HG03159 (cell line): ENCODE data around the gene LDLRAP1.
"Not testable (repeated sequence)": the region's sequence is repeated elsewhere in the genome, so short reads cannot be mapped to it uniquely, and the experiment has no call there.

ENCODE experiments used
- ATAC-seq: cut with Tn5 transposase; IDR thresholded peaks from one replicate; pipeline ENCODE4 v1.9.1; 2021; ENCODE audit warnings: mild to moderate bottlenecking, moderate library complexity; ENCODE audit not compliant: unreplicated experiment

The LDLRAP1 gene

DNA sequence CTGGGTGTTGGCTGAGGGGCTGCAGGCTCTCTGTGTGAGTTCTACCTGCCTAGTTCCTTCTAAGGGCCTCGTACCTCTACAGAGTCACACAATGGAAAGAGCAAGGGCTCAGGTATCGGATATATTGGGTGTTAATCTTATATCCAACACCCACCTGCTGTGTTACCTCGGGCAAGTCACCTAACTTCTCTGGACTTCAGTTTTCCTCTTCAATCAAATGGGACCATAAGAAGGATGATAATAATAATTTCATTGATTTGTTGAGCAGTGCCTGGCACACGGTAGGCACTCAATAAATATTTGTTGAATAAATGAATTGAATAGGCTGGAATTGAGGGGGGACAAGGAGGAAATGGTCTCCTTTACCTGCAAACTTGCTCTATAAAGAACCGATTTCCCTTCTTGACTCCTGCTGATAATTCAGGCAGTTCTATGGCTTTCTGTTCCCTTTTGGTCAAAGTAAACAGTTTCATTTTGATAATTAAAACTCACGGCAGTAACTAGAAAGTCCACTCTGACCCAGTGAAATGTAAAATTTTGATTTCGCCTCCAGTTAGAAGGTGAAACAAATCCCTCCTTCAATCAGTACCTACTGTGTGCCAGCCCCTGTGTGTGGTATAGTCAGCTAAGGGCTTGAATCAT is 56.7 kb downstream of the LDLRAP1 start:
- no peak for ATAC-seq

DNA sequence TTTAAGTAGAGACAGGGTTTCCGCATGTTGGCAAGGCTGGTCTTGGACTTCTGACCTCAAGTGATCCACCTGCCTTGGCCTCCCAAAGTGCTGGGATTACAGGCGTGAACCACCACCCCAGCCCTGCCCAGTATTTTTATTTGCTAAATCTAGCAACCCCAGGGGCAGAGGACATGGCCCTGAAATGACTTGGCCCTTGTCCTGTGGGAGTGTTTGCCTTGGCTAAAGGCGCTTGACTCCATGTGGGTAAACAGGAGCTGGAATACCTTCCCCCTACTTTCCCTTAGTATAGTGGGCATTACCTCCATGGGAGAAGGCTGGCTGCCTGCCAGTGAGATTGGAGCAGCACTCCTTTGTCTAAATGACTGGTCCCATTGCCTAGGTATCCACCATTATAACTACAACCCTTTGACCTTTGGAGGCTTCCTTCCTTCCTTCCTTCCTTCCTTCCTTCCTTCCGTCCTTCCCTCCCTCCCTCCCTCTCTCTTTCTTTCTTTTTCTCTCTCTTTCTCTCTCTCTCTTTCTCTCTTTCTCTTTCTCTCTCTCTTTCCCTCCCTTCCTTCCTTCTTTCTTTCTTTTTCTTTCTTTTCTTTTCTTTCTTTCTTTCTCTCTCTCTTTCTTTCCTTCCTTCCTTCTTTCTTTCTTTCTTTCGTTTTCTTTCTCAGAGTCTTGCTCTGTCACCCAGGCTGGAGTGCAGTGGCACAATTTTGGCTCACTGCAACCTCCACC is 57.7 kb downstream of the LDLRAP1 start:
- not testable (repeated sequence) for ATAC-seq

DNA sequence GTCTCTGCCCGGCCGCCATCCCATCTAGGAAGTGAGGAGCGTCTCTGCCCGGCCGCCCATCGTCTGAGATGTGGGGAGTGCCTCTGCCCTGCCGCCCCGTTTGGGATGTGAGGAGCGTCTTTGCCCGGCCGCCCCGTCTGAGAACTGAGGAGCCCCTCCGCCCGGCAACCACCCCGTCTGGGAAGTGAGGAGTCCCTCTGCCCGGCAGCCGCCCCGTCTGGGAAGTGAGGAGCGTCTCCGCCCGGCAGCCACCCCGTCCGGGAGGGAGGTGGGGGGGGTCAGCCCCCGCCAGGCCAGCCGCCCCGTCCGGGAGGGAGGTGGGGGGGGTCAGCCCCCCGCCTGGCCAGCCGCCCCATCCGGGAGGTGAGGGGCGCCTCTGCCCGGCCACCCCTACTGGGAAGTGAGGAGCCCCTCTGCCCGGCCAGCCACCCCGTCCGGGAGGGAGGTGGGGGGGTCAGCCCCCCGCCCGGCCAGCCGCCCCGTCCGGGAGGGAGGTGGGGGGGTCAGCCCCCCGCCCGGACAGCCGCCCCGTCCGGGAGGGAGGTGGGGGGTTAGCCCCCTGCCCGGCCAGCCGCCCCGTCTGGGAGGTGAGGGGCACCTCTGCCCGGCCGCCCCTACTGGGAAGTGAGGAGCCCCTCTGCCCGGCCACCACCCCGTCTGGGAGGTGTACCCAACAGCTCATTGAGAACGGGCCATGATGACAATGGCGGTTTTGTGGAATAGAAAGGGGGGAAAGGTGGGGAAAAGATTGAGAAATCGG is 60.6 kb downstream of the LDLRAP1 start:
- ATAC-seq: not testable (repeated sequence)

DNA sequence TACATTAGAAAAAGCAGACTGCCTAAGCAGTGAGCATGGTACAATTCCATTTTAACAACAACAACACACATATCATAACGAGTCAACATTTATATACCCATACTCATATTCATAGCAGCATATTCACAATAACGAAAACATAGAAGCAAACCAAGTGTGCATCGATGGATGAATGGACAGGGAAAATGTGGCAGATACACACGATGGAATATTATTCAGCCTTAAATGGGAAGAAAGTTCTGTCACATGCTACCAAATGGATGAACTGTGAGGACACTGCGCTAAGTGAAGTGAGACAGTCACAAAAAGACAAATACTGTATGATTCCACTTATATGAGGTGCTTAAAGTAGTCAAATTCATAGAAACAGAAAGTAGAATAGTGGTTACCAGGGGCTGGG is 63.7 kb downstream of the LDLRAP1 start:
- no peak for ATAC-seq

DNA sequence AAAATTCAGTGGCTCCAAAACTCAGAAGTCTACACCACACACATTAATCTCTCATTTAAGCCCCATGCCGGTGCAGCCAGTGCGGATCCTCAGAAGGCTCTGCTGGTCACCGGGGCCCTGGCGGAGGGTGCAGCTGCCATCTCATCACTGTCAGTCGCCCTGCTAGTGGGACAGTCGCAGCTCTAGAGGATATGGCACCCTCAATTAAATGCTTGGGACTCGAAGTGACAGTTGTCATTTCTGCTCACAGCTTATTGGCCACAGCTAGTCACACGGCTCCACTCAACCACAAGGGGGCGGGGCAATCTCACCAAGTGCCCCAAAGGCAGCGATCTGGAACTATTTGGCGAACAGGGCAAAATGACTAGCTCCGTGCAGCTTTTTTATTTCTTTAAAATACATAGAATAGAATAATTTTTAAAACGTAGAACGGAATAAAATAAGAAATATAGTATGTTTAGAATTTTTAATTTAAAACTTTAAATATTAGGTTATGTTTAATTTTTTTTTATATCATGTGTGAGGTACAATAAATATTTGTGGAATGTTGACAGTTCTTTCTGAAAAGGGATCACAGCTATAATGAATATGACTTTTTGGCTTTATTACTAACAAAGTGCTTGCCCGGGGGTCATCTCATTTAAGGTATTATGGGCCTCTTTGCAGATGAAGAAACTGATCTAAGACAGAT is 65.2 kb downstream of the LDLRAP1 start:
- peak; percentile 88 for ATAC-seq

DNA sequence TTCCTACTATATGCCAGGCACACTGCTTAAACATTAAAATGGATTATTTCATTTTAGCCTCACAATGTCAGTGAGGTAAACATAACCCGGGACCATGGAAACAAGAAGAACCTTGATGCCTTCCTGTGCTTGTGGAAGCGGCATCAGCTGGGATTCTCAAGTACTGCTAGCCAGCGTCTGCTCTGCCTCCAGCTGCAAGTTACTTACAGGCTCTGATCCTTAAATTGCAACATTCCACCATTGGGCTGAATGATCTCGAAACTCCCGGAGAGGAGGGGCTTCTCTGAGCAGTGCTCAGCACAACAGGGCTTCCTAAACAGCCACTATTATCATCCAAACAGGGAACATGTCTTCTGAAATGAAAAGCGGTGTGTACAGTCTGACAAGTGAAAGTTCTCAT is 66.5 kb downstream of the LDLRAP1 start:
- no peak for ATAC-seq

DNA sequence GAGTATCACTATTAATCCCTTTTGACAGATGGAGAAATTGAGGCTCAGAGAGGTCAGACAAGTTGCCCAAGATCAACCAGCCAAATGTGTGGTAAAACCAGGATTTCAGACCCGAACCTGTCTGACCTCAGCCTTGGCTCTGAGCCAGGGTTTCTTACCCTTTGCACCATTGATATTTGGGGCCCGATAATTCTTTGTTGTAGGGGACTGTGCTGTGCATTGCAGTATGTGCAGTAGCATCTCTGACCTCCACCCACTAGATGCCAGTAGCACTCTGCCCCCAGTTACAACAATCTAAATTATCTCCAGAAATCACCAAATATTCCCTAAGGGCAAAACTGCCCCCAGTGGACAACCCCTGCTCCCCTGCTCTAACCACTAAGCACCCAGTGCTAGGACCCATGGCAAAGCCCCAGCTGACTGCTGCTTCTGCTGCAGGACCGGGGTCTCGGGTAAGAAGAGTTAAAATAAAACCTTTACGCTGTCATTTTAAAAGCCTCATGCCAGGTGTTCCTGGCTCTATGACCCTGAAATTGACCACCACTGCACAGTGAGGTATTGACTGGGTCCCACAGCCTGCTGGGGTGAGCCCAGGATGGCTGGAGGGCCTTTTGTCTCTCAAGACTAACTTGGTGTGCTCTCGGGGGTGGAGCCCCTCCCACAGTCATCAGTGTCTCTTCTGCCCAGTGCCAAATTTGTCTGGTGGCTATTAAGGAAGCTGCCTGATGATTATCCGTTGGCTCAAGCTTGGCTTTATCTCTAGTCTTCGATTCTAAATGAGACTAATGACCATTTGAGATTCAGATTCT is 67.6 kb downstream of the LDLRAP1 start:
- ATAC-seq: no peak

DNA sequence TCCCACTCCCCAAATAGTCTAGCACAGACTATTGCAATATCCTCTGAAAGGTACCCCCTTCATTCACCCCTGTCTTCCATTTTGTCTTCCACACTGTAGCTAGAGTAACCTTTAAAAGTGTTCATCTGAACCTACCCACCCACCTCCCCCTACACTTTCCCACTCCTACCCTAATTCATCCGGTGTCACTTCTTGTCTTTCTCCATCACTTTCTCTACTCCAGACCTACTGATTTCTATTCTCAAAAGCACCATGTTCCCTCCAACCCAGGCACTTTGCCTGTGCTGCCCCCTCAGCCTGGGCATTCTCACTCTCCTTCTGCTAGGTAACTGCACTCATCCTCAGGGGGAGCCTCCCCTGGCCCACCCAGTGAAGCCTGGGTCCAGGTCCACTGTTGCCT is 68.4 kb downstream of the LDLRAP1 start:
- no peak for ATAC-seq

DNA sequence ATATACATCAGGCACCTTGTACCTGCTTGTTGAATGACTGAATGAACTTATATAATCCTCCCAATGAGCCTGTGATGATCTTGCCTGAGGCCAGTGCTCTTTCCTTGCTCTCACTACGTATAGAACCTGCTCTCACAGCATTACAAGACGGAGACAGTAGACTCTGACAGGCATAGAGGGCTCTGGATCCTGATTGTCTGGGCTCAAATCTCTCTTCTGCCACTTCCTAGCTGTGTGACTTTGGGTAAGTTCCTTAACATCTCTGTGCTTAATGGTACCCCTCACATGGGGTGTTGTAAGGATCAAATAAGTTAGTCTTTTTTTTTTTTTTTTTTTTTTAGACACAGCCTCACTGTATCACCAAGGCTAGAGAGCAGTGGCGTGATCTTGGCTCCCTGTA is 69.0 kb downstream of the LDLRAP1 start:
- ATAC-seq: no peak

DNA sequence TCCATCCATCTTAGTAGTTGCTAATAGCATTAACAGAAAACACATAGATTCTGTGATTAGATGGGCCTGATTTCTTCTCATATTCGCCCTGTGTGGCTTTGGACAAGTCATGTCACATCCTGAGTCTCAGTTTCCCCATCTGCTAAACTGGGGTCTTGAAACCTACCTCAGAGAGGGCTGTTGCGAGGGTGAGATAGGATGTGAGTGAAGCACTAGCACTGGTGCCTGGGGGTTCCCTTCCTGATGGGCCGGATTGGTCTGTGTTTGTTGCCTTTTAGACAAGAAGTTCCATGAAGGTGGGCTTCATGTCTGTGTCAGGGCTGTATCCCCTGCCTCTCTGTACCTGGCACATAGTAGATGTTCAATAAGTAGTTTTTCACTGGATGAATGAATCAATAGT is 69.7 kb downstream of the LDLRAP1 start:
- ATAC-seq: no peak

DNA sequence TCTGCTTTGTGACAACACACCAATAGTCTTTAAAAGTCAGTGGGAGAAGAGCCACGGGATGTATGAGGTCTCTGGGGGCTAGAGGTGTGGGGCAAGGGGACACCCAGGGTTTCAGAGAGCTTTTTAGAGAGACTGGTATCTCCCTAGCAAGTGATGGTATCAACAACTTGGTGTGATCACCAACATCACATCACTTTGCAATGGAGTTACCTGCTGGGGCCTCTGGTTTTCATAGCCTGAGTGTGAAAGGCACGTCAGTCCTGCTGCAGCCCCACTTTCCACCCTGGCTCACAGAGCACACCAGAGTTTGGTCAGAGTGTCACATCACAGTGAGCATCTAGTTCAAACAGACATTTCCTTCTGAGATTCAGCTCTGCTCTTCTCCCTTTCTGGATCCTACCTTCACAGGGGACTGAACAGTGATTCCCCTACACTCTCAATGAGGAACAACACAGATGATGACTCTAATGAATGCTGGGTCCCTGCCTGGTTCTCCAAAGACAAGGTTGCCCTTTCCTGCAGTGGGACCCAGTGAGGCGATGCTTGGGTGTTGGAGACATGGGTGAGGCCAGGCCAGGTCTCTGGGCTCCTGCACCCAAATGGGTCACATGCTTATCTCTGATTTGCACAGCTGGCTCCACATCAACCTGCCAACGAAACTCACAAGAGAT is 71.2 kb downstream of the LDLRAP1 start:
- ATAC-seq: no peak

DNA sequence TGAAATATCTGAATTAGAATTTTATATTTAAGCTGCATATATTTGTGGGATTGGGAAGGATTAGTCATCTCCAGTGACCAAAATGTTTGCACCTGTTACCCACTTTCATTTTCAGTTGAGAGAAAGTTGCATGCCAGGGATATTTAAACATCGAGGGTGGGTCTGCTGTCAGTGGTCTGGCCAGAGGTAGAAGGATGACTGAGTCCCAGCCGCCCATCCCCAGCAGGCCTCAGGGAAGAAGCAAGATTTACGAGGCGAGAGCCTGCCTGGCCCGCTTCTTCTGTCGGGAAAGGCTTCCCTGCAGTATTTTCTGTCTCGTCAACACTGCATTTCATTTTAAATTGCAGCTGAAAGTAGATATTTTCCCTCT is 71.8 kb downstream of the LDLRAP1 start:
- ATAC-seq: no peak

DNA sequence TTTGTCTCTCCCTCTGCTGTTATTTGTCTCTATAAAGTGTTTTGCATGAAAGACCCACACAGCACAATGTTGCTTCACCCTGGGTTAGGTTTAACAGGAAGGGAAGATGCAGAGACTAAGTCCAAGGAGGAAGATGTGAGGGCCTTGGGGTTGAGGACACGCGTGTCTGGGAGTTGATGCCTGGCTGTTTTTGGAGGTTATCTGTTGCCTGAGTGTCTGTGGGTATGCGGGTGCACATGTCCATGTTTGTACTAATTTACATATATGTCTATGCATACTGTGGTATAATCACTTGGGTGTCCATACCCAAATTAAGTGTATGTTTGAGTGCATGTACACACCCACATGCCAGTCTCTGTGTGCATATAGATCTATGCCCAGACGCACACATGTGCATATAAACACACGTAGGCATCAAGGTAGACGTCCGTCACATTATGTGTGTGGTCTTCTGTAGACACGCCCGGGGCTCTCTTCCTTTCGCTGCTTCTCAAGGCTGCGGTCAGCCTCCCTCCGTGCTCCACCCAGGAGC is 72.2 kb downstream of the LDLRAP1 start:
- no peak for ATAC-seq

DNA sequence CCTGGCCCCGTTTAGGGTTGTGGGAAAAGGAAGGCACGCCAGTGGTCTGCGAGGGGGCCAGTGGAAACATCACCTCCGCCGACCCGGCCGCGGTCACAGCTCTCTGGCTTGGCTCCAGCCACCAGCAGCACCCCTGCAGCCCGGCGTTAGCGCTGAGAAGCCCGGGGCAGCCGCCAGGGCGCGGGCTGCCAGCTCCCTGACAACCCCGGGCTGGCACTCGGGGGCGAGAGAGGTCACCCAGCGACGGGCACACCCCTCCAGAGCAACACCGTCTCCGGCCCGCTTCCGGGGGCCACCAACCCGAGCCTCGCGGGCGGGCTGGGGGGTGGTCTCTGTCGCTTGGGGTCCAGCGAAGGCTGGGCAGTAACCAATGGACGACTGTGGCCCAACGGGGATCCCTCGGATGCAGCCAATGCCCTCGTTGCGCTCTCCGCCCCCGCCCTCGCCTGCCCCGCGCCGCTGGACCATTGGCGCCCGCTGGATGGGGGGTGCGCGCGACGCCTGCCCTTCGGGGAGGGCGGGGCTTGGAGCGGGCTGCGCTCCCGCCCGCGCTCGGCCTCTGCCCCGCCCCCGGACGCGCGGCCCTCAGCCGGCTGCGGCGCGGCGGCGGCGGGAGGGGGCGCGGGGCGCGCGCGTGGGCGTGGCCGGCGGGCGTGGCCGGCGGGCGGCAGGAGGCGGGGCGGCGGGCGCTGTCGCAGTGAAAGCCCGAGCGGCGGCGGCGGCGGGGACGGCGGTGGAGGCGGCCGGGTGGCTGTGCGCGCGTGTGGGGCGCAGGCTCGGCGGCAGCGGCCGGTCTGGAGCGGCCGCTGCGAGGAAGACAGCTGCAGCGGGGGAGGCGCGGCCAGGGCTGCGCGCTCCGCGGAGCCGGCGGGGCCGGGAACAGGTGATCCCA is 72.9 kb downstream of the LDLRAP1 start, which contains the start of gene MAN1C1:
Gene MAN1C1 (plus strand): TSS at position 697 of the 892 bp plus-strand sequence. CDS start 1,007 bp downstream, outside the sequence.
- peak; percentile 56 for ATAC-seq

DNA sequence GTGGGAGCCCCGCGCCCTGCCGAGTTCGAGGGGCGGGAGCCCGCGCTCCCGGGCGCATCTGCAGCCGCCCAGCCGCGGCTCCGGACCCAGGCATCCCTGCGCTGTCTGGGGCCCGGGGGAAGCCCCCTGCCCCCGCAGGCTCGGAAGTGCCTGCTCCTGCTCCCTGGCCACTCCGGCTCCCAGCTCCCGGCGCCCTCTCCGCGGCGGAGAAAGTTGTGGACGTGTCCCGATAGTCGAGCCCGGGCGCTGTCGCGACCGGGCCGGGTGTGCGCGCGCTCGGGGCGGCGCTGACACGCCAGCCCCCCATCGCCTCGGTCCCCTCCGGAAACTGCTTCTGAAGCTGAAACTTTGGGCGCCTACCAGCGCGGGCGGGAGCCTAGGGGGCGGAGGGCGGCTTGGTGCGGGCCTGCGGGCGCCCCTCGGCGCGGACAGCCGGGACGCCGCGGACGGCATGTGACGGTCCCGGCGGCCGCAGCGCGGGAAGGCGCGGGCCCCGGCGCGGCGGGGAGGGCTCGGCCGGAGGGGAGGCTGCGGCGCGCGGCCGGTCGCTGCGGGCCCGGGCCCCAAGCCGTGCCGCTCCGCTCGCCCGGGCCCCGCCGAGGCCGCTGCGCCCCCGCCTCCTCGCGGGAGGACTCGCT is 73.7 kb downstream of the LDLRAP1 start:
- no peak for ATAC-seq

DNA sequence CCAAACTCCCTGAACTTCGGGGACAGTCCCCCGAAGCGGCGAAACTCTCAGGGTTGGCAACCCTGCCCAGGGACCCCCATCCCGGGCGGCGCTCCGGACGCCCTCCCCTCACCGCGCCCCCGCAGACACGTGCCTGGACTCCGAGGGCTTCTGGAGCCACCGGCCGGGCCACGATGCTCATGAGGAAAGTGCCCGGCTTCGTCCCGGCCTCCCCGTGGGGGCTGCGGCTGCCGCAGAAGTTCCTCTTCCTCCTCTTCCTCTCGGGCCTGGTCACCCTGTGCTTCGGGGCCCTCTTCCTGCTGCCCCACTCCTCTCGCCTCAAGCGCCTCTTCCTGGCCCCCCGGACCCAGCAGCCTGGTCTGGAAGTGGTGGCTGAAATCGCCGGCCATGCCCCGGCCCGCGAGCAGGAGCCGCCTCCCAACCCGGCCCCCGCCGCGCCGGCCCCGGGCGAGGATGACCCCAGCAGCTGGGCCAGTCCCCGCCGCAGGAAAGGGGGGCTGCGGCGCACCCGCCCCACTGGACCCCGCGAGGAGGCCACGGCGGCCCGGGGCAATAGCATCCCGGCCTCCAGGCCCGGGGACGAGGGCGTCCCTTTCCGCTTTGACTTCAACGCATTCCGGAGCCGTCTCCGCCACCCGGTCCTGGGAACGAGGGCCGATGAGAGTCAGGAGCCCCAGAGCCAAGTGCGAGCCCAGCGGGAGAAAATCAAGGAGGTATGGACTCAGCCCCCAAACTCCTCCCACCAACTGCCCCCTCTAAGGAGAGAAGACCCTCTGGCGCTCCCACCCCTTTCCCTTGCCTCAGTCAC is 74.4 kb downstream of the LDLRAP1 start:
- ATAC-seq: no peak

DNA sequence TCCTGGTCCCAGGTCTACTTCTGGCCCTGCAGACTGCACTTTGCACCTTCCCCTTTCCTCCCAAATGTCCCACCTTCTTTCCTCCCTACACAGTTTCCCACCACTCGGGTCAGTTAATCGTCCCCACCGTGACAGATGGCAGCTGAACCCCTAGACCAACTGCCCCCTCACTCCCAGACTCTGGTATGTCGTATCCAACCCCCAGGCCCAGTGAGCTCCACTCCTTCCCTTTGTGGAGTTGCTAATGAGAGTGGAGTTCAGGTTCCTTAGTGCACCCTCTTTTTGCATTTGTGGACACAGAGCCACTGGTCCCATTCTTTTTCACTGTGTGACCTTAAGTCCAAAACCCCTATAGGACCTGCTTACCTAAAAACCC is 75.0 kb downstream of the LDLRAP1 start:
- ATAC-seq: no peak
